Kidney (tissue), 14 donors: ENCODE data around the gene SNCAIP. TPM values are rescaled to one million over a fixed set of nuclear protein-coding genes. Genes with fewer than 3 reads are reported as not detected.

Source experiments
- DNase-seq, 5 donors: peaks; one replicate each; pipeline ENCODE4 v3.0.0-alpha.2; 2013 to 2020
- FAIRE-seq: peaks from 2 replicates; lab custom pipeline; 2012; peaks lifted over from hg19 to GRCh38; lab: Jason Lieb, UNC
- H3K27ac ChIP-seq, 2 donors: one replicate each; pipeline ENCODE4 v1.7.0; 2013; ENCODE audit warnings: low read depth in 2 of 2, low read length in 2 of 2, inconsistent platforms in 1 of 2
- H3K27me3 ChIP-seq: one replicate; pipeline ENCODE4 v1.7.1; 2013; ENCODE audit warnings: low read length, inconsistent platforms; ENCODE audit not compliant: control insufficient read depth, insufficient read depth
- H3K36me3 ChIP-seq, 3 donors: one replicate each; pipeline versions ENCODE4 v1.7.0 to v1.7.1; 2013; ENCODE audit warnings: low read length in 3 of 3, control low read depth in 1 of 3, inconsistent platforms in 1 of 3; ENCODE audit not compliant: insufficient read depth in 3 of 3, control insufficient read depth in 2 of 3
- H3K4me1 ChIP-seq, 3 donors: one replicate each; pipeline versions ENCODE4 v1.7.0 to v1.7.1; 2013; ENCODE audit warnings: low read length in 3 of 3, inconsistent platforms in 1 of 3, low read depth in 1 of 3; ENCODE audit not compliant: control insufficient read depth in 2 of 3, insufficient read depth in 2 of 3
- H3K4me3 ChIP-seq, 3 donors: one replicate each; pipeline versions ENCODE4 v1.7.0 to v1.8.1; 2013; ENCODE audit warnings: low read length in 3 of 3, control low read depth in 1 of 3, inconsistent platforms in 1 of 3
- H3K9ac ChIP-seq, 3 donors: one replicate each; pipeline versions ENCODE4 v1.7.0 to v1.7.1; 2013; ENCODE audit warnings: low read length in 3 of 3, control low read depth in 1 of 3, inconsistent platforms in 1 of 3
- H3K9me3 ChIP-seq, 3 donors: one replicate each; pipeline versions ENCODE4 v1.7.0 to v1.7.1; 2013; ENCODE audit warnings: low read length in 3 of 3, control low read depth in 1 of 3, inconsistent platforms in 1 of 3; ENCODE audit not compliant: control insufficient read depth in 2 of 3, insufficient read depth in 1 of 3
- intact Hi-C: fragments of 100-400 bp; cut with DNase I; formaldehyde crosslinking; loops from one replicate; pipeline ENCODE4 v1.11.1; 2022
- polyA plus RNA-seq: library from polyadenylated mRNA; stranded (reverse); fragments of 350-450 nt; fragmentation: Illumina TruSeq; extraction: RNeasy Lipid Tissue Mini Kit (QIAGEN cat#74804); gene quantifications from one replicate; pipeline ENCODE4 v1.2.3, GENCODE V29; 2014; ENCODE audit warnings: low read depth, low replicate concordance; ENCODE audit not compliant: insufficient read depth
- total RNA-seq: library from RNA; stranded (reverse); fragmentation: NEBNext Ultra II Directional; extraction: Animal tissue kit (Norgen Biotek cat#: 25700); gene quantifications from one replicate; pipeline ENCODE4 v1.2.1, GENCODE V29; 2021
- TF ChIP-seq, protein P1 (sequence below): IDR thresholded peaks from 3 replicates; pipeline ENCODE4 v1.5.1; 2012; ENCODE audit warnings: mild to moderate bottlenecking, moderate library complexity, borderline replicate concordance; ENCODE audit not compliant: insufficient read depth; ENCODE audit errors: extremely low read depth
- donor health status: control.
- donor health status: control.
- donor health status: control.
- donor health status: control.
- donor health status: control.
- donor health status: DM: yes; HTN: yes; CAD: no.
- donor health status: Normal renal cell carcinoma (clear cell type).

The SNCAIP gene
- total and polyA plus RNA-seq, 2 donors from 2014 or later = 0.82 to 7.8 TPM

DNA sequence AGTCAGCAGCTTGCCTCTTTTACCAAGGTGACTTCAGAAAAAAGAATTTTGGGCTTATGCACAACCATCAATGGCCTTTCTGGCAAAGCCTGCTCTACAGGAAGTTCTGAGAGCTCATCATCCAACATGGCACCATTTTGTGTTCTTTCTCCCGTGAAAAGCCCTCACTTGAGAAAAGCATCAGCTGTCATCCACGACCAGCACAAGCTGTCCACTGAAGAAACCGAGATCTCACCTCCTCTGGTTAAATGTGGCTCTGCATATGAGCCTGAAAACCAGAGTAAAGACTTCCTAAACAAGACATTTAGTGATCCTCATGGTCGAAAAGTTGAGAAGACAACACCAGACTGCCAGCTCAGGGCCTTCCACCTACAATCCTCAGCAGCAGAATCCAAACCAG is 111.2 kb downstream of the SNCAIP start:
- no peak overlapping the region for H3K4me3 ChIP-seq
- intact Hi-C loops = no loop called here
- no peaks in the 10 kb centered on the region for H3K27me3 ChIP-seq
- no peaks in the 10 kb centered on the region for H3K9me3 ChIP-seq
- no peak overlapping the region for H3K9ac ChIP-seq
- FAIRE-seq (no peak), DNase-seq (no peak)
- H3K4me1 ChIP-seq = no peaks in the 10 kb centered on the region
- no peaks in the 10 kb centered on the region for H3K36me3 ChIP-seq
- no peak overlapping the region for H3K27ac ChIP-seq
- TF ChIP-seq, protein P1, sequence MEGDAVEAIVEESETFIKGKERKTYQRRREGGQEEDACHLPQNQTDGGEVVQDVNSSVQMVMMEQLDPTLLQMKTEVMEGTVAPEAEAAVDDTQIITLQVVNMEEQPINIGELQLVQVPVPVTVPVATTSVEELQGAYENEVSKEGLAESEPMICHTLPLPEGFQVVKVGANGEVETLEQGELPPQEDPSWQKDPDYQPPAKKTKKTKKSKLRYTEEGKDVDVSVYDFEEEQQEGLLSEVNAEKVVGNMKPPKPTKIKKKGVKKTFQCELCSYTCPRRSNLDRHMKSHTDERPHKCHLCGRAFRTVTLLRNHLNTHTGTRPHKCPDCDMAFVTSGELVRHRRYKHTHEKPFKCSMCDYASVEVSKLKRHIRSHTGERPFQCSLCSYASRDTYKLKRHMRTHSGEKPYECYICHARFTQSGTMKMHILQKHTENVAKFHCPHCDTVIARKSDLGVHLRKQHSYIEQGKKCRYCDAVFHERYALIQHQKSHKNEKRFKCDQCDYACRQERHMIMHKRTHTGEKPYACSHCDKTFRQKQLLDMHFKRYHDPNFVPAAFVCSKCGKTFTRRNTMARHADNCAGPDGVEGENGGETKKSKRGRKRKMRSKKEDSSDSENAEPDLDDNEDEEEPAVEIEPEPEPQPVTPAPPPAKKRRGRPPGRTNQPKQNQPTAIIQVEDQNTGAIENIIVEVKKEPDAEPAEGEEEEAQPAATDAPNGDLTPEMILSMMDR = no peak

DNA sequence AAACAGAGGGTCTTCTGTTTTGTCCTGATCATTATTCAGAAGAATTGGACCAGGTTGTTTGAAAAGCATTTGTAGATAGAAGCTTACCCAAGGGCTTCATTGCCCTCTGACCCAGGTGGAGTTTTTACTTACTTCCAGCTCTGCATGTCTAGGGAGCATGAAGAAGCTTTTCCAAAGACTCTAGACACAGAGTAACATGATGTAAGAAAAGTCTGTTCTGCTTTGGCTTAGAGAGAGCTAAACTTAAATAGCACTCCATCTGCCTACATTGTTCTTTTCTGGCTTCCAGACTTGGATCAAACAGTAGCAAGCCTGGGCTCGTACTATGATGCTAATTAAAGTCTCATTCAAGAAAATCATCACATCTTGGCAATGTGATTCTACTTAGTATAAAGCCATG is 112.1 kb downstream of the SNCAIP start:
- intact Hi-C loops = no loop called here

DNA sequence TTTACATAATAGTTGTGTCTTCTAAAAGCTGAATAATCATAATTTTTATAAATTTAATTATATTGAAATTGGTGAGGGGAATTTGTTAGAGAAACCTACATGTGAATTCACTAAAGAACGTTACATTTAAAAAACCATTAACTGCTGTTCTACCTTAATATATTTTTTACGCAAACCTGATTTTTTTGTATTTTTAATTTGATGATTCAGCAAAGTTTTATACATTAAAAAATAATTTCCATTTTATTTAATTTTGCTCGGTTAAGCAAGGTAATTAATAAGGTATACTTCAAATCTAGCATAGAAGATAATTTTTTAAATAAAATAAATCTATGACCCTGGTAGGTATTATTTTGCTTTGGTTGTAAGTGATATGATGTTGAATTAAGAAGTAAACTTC is 114.3 kb downstream of the SNCAIP start:
- intact Hi-C loops = no loop called here
- FAIRE-seq = peak; percentile 71
- TF ChIP-seq, protein P1 = no peak

More for the DNA sequence above, 112.1 kb downstream of the SNCAIP start:
- no peak overlapping the region for H3K27ac ChIP-seq
- no peak overlapping the region for H3K9ac ChIP-seq
- no peak overlapping the region for H3K4me3 ChIP-seq
- no peaks in the 10 kb centered on the region for H3K4me1 ChIP-seq
- no peaks in the 10 kb centered on the region for H3K27me3 ChIP-seq
- FAIRE-seq (no peak), DNase-seq (no peak)
- H3K9me3 ChIP-seq = no peaks in the 10 kb centered on the region
- TF ChIP-seq, protein P1 = no peak
- no peaks in the 10 kb centered on the region for H3K36me3 ChIP-seq

GRCh38 chr5:122427621-122428020 is 115.6 kb downstream of the SNCAIP start:
- Histone ChIP-seq H3K27me3 (no peaks in the 10 kb centered on the region), H3K4me3 (no peak overlapping the region), H3K9ac (no peak overlapping the region), H3K27ac (no peak overlapping the region), H3K9me3 (no peaks in the 10 kb centered on the region), H3K36me3 (no peaks in the 10 kb centered on the region), H3K4me1 (no peaks in the 10 kb centered on the region)
- intact Hi-C loops = no loop called here
- DNase-seq = peak in 3 of 5 donors; percentile 24 to 81 (median 61)
- FAIRE-seq = no peak
- TF ChIP-seq, protein P1 = no peak

More for the DNA sequence above, 114.3 kb downstream of the SNCAIP start:
- H3K27ac ChIP-seq = no peak overlapping the region
- H3K36me3 ChIP-seq = no peaks in the 10 kb centered on the region
- H3K9me3 ChIP-seq = no peaks in the 10 kb centered on the region
- no peaks in the 10 kb centered on the region for H3K27me3 ChIP-seq
- no peak overlapping the region for H3K4me3 ChIP-seq
- no peak overlapping the region for H3K9ac ChIP-seq
- H3K4me1 ChIP-seq = no peaks in the 10 kb centered on the region
- no peak for DNase-seq
